ENCODE measurements around the gene FOSL2.

GRCh38 chr2:28356095-28356911 is 36.4 kb upstream of the FOSL2 start:
- TF ChIP-seq, protein P1, sequence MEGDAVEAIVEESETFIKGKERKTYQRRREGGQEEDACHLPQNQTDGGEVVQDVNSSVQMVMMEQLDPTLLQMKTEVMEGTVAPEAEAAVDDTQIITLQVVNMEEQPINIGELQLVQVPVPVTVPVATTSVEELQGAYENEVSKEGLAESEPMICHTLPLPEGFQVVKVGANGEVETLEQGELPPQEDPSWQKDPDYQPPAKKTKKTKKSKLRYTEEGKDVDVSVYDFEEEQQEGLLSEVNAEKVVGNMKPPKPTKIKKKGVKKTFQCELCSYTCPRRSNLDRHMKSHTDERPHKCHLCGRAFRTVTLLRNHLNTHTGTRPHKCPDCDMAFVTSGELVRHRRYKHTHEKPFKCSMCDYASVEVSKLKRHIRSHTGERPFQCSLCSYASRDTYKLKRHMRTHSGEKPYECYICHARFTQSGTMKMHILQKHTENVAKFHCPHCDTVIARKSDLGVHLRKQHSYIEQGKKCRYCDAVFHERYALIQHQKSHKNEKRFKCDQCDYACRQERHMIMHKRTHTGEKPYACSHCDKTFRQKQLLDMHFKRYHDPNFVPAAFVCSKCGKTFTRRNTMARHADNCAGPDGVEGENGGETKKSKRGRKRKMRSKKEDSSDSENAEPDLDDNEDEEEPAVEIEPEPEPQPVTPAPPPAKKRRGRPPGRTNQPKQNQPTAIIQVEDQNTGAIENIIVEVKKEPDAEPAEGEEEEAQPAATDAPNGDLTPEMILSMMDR (IDR thresholded peaks at IDR 0.05; ENCODE audit: low read length): no peak
- no peak for TF ChIP-seq EZH2 (IDR thresholded peaks at IDR 0.05; ENCODE audit: borderline replicate concordance, low read length)
